ENCODE data around the gene CASP10. TPM values are rescaled to one million over a fixed set of nuclear protein-coding genes. Genes with fewer than 3 reads are reported as not detected.

Gene CASP10
- total and polyA plus RNA-seq, 9 of the 15 experiments (the other 6 are each of a cell fraction or from before 2014, with no cell fraction given) = 7.1 to 20.4 (median 10.8) TPM

- TF ChIP-seq, protein P1, sequence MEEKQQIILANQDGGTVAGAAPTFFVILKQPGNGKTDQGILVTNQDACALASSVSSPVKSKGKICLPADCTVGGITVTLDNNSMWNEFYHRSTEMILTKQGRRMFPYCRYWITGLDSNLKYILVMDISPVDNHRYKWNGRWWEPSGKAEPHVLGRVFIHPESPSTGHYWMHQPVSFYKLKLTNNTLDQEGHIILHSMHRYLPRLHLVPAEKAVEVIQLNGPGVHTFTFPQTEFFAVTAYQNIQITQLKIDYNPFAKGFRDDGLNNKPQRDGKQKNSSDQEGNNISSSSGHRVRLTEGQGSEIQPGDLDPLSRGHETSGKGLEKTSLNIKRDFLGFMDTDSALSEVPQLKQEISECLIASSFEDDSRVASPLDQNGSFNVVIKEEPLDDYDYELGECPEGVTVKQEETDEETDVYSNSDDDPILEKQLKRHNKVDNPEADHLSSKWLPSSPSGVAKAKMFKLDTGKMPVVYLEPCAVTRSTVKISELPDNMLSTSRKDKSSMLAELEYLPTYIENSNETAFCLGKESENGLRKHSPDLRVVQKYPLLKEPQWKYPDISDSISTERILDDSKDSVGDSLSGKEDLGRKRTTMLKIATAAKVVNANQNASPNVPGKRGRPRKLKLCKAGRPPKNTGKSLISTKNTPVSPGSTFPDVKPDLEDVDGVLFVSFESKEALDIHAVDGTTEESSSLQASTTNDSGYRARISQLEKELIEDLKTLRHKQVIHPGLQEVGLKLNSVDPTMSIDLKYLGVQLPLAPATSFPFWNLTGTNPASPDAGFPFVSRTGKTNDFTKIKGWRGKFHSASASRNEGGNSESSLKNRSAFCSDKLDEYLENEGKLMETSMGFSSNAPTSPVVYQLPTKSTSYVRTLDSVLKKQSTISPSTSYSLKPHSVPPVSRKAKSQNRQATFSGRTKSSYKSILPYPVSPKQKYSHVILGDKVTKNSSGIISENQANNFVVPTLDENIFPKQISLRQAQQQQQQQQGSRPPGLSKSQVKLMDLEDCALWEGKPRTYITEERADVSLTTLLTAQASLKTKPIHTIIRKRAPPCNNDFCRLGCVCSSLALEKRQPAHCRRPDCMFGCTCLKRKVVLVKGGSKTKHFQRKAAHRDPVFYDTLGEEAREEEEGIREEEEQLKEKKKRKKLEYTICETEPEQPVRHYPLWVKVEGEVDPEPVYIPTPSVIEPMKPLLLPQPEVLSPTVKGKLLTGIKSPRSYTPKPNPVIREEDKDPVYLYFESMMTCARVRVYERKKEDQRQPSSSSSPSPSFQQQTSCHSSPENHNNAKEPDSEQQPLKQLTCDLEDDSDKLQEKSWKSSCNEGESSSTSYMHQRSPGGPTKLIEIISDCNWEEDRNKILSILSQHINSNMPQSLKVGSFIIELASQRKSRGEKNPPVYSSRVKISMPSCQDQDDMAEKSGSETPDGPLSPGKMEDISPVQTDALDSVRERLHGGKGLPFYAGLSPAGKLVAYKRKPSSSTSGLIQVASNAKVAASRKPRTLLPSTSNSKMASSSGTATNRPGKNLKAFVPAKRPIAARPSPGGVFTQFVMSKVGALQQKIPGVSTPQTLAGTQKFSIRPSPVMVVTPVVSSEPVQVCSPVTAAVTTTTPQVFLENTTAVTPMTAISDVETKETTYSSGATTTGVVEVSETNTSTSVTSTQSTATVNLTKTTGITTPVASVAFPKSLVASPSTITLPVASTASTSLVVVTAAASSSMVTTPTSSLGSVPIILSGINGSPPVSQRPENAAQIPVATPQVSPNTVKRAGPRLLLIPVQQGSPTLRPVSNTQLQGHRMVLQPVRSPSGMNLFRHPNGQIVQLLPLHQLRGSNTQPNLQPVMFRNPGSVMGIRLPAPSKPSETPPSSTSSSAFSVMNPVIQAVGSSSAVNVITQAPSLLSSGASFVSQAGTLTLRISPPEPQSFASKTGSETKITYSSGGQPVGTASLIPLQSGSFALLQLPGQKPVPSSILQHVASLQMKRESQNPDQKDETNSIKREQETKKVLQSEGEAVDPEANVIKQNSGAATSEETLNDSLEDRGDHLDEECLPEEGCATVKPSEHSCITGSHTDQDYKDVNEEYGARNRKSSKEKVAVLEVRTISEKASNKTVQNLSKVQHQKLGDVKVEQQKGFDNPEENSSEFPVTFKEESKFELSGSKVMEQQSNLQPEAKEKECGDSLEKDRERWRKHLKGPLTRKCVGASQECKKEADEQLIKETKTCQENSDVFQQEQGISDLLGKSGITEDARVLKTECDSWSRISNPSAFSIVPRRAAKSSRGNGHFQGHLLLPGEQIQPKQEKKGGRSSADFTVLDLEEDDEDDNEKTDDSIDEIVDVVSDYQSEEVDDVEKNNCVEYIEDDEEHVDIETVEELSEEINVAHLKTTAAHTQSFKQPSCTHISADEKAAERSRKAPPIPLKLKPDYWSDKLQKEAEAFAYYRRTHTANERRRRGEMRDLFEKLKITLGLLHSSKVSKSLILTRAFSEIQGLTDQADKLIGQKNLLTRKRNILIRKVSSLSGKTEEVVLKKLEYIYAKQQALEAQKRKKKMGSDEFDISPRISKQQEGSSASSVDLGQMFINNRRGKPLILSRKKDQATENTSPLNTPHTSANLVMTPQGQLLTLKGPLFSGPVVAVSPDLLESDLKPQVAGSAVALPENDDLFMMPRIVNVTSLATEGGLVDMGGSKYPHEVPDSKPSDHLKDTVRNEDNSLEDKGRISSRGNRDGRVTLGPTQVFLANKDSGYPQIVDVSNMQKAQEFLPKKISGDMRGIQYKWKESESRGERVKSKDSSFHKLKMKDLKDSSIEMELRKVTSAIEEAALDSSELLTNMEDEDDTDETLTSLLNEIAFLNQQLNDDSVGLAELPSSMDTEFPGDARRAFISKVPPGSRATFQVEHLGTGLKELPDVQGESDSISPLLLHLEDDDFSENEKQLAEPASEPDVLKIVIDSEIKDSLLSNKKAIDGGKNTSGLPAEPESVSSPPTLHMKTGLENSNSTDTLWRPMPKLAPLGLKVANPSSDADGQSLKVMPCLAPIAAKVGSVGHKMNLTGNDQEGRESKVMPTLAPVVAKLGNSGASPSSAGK (IDR thresholded peaks at IDR 0.05) = peak; percentile 37; the same call in 1 of the 2 replicates
- TF ChIP-seq ZNF436 (CRISPR knock-in tag; IDR thresholded peaks at IDR 0.05) (no peak), ETV6 (IDR thresholded peaks at IDR 0.05; ENCODE audit: borderline replicate concordance in 1 of 2, low read depth in 2 of 2, low read length in 1 of 2) (no peak), ETV6 (CRISPR knock-in tag; IDR thresholded peaks at IDR 0.05; ENCODE audit: borderline replicate concordance) (no peak), KDM2B (CRISPR knock-in tag; IDR thresholded peaks at IDR 0.05) (no peak)
- TF ChIP-seq, protein P2, sequence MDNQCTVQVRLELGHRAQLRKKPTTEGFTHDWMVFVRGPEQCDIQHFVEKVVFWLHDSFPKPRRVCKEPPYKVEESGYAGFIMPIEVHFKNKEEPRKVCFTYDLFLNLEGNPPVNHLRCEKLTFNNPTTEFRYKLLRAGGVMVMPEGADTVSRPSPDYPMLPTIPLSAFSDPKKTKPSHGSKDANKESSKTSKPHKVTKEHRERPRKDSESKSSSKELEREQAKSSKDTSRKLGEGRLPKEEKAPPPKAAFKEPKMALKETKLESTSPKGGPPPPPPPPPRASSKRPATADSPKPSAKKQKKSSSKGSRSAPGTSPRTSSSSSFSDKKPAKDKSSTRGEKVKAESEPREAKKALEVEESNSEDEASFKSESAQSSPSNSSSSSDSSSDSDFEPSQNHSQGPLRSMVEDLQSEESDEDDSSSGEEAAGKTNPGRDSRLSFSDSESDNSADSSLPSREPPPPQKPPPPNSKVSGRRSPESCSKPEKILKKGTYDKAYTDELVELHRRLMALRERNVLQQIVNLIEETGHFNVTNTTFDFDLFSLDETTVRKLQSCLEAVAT (IDR thresholded peaks at IDR 0.05) = 0 out of 4 replicates have a peak, but pooled peaks of 1 of the 2 experiments have one; percentile 32
- TF ChIP-seq, protein P3, sequence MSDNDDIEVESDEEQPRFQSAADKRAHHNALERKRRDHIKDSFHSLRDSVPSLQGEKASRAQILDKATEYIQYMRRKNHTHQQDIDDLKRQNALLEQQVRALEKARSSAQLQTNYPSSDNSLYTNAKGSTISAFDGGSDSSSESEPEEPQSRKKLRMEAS (CRISPR knock-in tag; IDR thresholded peaks at IDR 0.05) = no peak
- TF ChIP-seq, protein P4, sequence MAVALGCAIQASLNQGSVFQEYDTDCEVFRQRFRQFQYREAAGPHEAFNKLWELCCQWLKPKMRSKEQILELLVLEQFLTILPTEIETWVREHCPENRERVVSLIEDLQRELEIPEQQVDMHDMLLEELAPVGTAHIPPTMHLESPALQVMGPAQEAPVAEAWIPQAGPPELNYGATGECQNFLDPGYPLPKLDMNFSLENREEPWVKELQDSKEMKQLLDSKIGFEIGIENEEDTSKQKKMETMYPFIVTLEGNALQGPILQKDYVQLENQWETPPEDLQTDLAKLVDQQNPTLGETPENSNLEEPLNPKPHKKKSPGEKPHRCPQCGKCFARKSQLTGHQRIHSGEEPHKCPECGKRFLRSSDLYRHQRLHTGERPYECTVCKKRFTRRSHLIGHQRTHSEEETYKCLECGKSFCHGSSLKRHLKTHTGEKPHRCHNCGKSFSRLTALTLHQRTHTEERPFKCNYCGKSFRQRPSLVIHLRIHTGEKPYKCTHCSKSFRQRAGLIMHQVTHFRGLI (CRISPR knock-in tag; IDR thresholded peaks at IDR 0.05) = no peak
Measured at GRCh38 chr2:201182650-201183364, at the start of gene CASP10 (continued).

Measured in K562 (cell line).